ENCODE results near the gene PDE8A. TPM values are rescaled to one million over a fixed set of nuclear protein-coding genes. Genes with fewer than 3 reads are reported as not detected.

Gene PDE8A, protein sequence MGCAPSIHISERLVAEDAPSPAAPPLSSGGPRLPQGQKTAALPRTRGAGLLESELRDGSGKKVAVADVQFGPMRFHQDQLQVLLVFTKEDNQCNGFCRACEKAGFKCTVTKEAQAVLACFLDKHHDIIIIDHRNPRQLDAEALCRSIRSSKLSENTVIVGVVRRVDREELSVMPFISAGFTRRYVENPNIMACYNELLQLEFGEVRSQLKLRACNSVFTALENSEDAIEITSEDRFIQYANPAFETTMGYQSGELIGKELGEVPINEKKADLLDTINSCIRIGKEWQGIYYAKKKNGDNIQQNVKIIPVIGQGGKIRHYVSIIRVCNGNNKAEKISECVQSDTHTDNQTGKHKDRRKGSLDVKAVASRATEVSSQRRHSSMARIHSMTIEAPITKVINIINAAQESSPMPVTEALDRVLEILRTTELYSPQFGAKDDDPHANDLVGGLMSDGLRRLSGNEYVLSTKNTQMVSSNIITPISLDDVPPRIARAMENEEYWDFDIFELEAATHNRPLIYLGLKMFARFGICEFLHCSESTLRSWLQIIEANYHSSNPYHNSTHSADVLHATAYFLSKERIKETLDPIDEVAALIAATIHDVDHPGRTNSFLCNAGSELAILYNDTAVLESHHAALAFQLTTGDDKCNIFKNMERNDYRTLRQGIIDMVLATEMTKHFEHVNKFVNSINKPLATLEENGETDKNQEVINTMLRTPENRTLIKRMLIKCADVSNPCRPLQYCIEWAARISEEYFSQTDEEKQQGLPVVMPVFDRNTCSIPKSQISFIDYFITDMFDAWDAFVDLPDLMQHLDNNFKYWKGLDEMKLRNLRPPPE
- total RNA-seq = 19.8 and 23.7 TPM in 2 replicates

DNA sequence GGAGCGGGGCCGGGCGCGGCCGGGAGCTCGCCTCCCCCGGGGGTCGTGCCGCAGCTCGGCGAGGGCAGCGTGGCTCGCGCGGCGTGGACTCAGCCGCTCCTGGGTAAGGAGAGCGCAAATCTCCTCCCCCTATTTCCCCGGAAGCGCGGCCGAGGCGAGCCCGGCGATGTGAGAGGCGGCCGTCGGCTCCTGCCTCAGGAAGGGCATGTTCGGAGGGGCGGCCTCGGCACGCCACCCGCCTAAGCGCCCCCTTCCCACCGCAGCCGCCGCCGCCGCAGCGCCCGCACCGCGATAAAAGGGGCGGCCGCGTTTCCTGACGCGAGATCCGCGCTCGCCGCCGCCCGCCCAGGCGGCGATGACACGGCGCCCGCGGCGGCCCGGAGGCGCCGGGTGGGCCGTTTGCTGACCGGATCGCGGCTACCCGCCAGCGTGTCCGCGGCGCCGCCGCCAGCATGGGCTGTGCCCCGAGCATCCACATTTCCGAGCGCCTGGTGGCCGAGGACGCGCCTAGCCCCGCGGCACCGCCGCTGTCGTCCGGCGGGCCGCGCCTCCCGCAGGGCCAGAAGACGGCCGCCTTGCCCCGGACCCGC is at the start of gene PDE8A:
Gene PDE8A (plus strand): TSS at position 146 of the 590 bp plus-strand sequence. CDS start 307 bp downstream, at position 453.

Small RNAs within 50 kb of the gene (small RNA-seq; reads per million reads assigned to genes)
- gene AC044860.2 (not detected), gene RNU6-339P (not detected), gene RNU6-796P (not detected)

Other genes starting within 250 kb of the PDE8A start
- 7.7 and 10.4 TPM in 2 replicates for gene ZNF592, start 233.3 kb upstream of the PDE8A start, total RNA-seq
- under 0.01 and 0.20 TPM in 2 replicates for gene ALPK3, start 164.5 kb upstream of the PDE8A start, total RNA-seq
- not detected in 2 replicates for gene SLC28A1, start 97.2 kb upstream of the PDE8A start, total RNA-seq